PC-9 (cell line): ENCODE results near the gene ADAMTSL1. TPM values are rescaled to one million over a fixed set of nuclear protein-coding genes. Genes with fewer than 3 reads are reported as not detected.

Source experiments
- BruUV-seq: library from RNA; stranded (reverse); fragments of 400-500 nt; replicated peaks from 2 replicates; lab custom pipeline; 2021; lab: Mats Ljungman, UMichigan
- CTCF ChIA-PET: fragments of 300-600 bp; sonication (Branson Sonifier 250); formaldehyde crosslinking; loops from one replicate; lab custom pipeline; 2022; ENCODE audit warnings: antibody characterized with exemption; lab: Charles Lee
- POLR2A ChIA-PET: fragments of 300-600 bp; sonication (Branson Sonifier 250); formaldehyde crosslinking; loops from one replicate; lab custom pipeline; 2022; ENCODE audit warnings: antibody characterized with exemption; ENCODE audit not compliant: unreplicated experiment; lab: Charles Lee
- DNase-seq, 2 experiments: peaks; one replicate each; pipeline versions ENCODE4 v3.0.0 to v3.0.0-alpha.2; 2015 to 2022; ENCODE audit warnings: mixed read lengths in 1 of 2
- H2AFZ ChIP-seq: fragments of 200-600 bp; sonication (generic); 2 replicates; pipeline ENCODE4 v1.8.1; 2017; ENCODE audit warnings: antibody characterized with exemption
- H3F3A ChIP-seq: fragments of 200-600 bp; sonication (generic); 2 replicates; pipeline ENCODE4 v1.8.1; 2017; ENCODE audit warnings: antibody characterized with exemption, mild to moderate bottlenecking, low read depth; ENCODE audit not compliant: insufficient read depth
- H3K27ac ChIP-seq: fragments of 200-600 bp; sonication (generic); 2 replicates; pipeline ENCODE4 v1.6.1; 2016; ENCODE audit warnings: mixed run types
- H3K27me3 ChIP-seq: fragments of 200-600 bp; sonication (generic); 2 replicates; pipeline ENCODE4 v1.6.1; 2016; ENCODE audit warnings: low read depth, mixed run types; ENCODE audit not compliant: insufficient read depth
- H3K36me3 ChIP-seq: fragments of 200-600 bp; sonication (generic); 2 replicates; pipeline ENCODE4 v1.6.1; 2016; ENCODE audit warnings: low read depth, mixed run types
- H3K4me1 ChIP-seq: fragments of 200-600 bp; sonication (generic); replicated peaks from 2 replicates; pipeline ENCODE4 v1.6.1; 2016; ENCODE audit warnings: mixed run types; ENCODE audit not compliant: insufficient read depth
- H3K4me2 ChIP-seq: fragments of 200-600 bp; sonication (generic); 2 replicates; pipeline ENCODE4 v1.6.1; 2017; ENCODE audit warnings: mixed run types
- H3K4me3 ChIP-seq: fragments of 200-600 bp; sonication (generic); 2 replicates; pipeline ENCODE4 v1.6.1; 2016; ENCODE audit warnings: mixed run types
- H3K79me2 ChIP-seq: fragments of 200-600 bp; sonication (generic); 2 replicates; pipeline ENCODE4 v1.6.1; 2017; ENCODE audit warnings: low read depth, mixed run types
- H3K9me2 ChIP-seq: fragments of 200-600 bp; sonication (generic); 2 replicates; pipeline ENCODE4 v1.8.1; 2017; ENCODE audit warnings: mild to moderate bottlenecking; ENCODE audit not compliant: insufficient read depth
- H3K9me3 ChIP-seq: fragments of 200-600 bp; sonication (generic); 2 replicates; pipeline ENCODE4 v1.8.1; 2016; ENCODE audit warnings: low read depth; ENCODE audit not compliant: insufficient read depth
- H4K20me1 ChIP-seq: fragments of 200-600 bp; sonication (generic); 2 replicates; pipeline ENCODE4 v1.8.1; 2017; ENCODE audit not compliant: insufficient read depth
- CTCF ChIP-seq: fragments of 200-600 bp; sonication (generic); conservative IDR thresholded peaks from 2 replicates; pipeline ENCODE4 v1.6.1; 2017; ENCODE audit warnings: mixed run types, antibody characterized with exemption, mild to moderate bottlenecking, moderate library complexity
- EZH2 ChIP-seq: fragments of 200-600 bp; sonication (generic); IDR thresholded peaks from 2 replicates; pipeline ENCODE4 v1.8.0; 2017; ENCODE audit warnings: antibody characterized with exemption, low read depth
- intact Hi-C: fragments of 100-400 bp; cut with micrococcal nuclease; formaldehyde crosslinking; loops from one replicate; pipeline ENCODE4 v1.10.0; 2022; ENCODE audit not compliant: unreplicated experiment
- total RNA-seq: library from RNA; stranded (reverse); gene quantifications from 2 replicates; pipeline ENCODE4 v1.2.3, GENCODE V29; 2021

ADAMTSL1 gene
- total RNA-seq, 1 experiment from 2014 or later: not detected

DNA sequence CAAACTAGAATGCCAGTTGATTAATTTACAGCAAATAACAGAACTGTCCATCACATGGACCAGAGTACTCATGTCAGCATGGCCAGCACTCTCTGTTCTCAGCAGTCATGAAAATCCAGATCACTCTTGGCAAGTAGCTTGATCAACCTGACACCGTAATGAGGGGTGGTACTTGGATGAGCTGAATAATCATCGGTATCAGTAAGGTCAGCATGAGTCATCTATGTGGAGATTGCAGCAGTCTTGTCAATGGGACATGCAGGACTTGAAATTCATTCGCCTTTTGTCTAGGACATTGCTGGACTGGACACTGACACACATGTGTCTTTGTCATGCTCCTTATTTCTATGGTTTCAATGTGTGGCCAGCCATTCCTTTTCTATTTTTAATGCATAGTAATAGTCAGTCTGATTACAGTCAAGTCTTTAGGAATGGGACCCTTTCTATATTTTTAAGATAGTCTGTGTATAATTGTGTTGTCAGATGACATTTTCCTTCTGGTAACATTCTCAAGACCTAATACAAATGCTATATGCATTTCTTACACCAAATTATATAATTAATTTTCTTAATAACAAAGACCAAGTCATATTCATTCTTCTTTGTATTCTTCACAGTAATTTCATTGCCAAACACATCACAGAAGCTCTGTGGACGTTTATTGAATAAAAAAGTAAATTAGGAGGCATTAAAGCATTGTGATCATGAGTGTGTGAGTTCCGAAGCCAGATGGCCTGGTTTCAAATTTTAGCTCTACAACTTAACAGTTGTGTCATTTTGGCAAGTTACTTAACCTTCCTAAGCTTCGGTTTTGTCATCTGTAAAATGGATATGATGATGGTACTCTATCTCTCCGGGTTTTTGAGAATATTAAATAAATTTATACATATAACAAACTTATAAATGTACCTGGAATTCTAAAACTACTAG is 57.4 kb downstream of the ADAMTSL1 start:
- no peak overlapping the region for H2AFZ ChIP-seq
- H3K4me3 ChIP-seq: no peak overlapping the region
- H3K4me1 ChIP-seq: no peaks in the 10 kb centered on the region
- BruUV-seq: no TSS peak
- no peaks in the 10 kb centered on the region for H4K20me1 ChIP-seq
- H3K36me3 ChIP-seq: no peaks in the 10 kb centered on the region
- intact Hi-C loops: no loop called here
- H3K9me2 ChIP-seq: no peaks in the 10 kb centered on the region
- H3K4me2 ChIP-seq: no peak overlapping the region
- H3K27me3 ChIP-seq: no peaks in the 10 kb centered on the region
- TF ChIP-seq CTCF: no peak
- no peak for TF ChIP-seq EZH2
- no peak overlapping the region for H3K27ac ChIP-seq
- H3F3A ChIP-seq: no peaks in the 10 kb centered on the region
- no peaks in the 10 kb centered on the region for H3K79me2 ChIP-seq
- POLR2A ChIA-PET: no interaction called here
- CTCF ChIA-PET: no interaction called here
- no peak for DNase-seq
- peaks cover 3% of the 10 kb centered on the region; the same call in 1 of the 2 replicates for H3K9me3 ChIP-seq

GRCh38 chr9:18534611-18535010 is 60.7 kb downstream of the ADAMTSL1 start:
- ChIA-PET CTCF (no interaction called here), POLR2A (no interaction called here)
- no peak overlapping the region for H3K27ac ChIP-seq
- no peak for TF ChIP-seq EZH2
- no peak for TF ChIP-seq CTCF
- intact Hi-C loops: no loop called here
- no TSS peak for BruUV-seq
- H3K4me3 ChIP-seq: no peak overlapping the region
- no peaks in the 10 kb centered on the region for H3K36me3 ChIP-seq
- H2AFZ ChIP-seq: no peak overlapping the region
- no peak for DNase-seq
- H3K9me3 ChIP-seq: peaks cover 3% of the 10 kb centered on the region; the same call in 1 of the 2 replicates
- H3F3A ChIP-seq: no peaks in the 10 kb centered on the region
- no peaks in the 10 kb centered on the region for H4K20me1 ChIP-seq
- H3K4me1 ChIP-seq: no peaks in the 10 kb centered on the region
- no peaks in the 10 kb centered on the region for H3K79me2 ChIP-seq
- no peaks in the 10 kb centered on the region for H3K27me3 ChIP-seq
- no peak overlapping the region for H3K4me2 ChIP-seq
- H3K9me2 ChIP-seq: no peaks in the 10 kb centered on the region

DNA sequence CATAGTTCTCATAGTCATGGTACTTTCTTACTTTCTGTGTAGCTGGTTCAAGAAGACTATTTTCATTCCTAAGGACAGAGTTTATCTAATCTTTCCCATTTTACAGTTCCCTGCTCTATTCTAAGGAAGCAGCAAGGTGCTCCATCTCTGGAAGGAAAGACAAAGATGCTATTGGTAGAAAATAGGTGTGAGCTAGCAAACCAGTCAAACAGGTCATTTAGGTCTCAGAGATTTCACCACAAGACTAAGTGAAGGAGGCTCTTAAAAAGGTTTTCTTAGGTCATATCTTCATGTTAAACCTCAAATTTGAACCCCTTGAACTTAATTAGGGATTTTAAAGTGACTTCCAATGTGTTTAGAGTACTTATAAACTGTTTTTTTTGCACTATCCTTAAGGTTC is 62.6 kb downstream of the ADAMTSL1 start:
- Histone ChIP-seq H3K79me2 (no peaks in the 10 kb centered on the region), H3K4me1 (no peaks in the 10 kb centered on the region), H3K9me3 (peaks cover 3% of the 10 kb centered on the region; the same call in 1 of the 2 replicates), H2AFZ (no peak overlapping the region), H3K27ac (no peak overlapping the region), H3K4me2 (no peak overlapping the region), H4K20me1 (no peaks in the 10 kb centered on the region), H3K9me2 (no peaks in the 10 kb centered on the region), H3F3A (no peaks in the 10 kb centered on the region), H3K36me3 (no peaks in the 10 kb centered on the region), H3K27me3 (no peaks in the 10 kb centered on the region), H3K4me3 (no peak overlapping the region)
- intact Hi-C loops: no loop called here
- ChIA-PET POLR2A (no interaction called here), CTCF (no interaction called here)
- no TSS peak for BruUV-seq
- DNase-seq: no peak
- no peak for TF ChIP-seq CTCF
- no peak for TF ChIP-seq EZH2
